ENCODE results near the gene TRIM7. TPM values are rescaled to one million over a fixed set of nuclear protein-coding genes. Genes with fewer than 3 reads are reported as not detected.

The TRIM7 gene
- total RNA-seq, 1 donor from 2014 or later: 20.8 TPM

GRCh38 chr5:181236954-181237641 is 32.1 kb upstream of the TRIM7 start:
- no peak for TF ChIP-seq CTCF (IDR thresholded peaks at IDR 0.05; ENCODE audit: insufficient read depth, low read length, severe bottlenecking)
- no peak overlapping the region for H3K4me3 ChIP-seq (ENCODE audit: low read depth, low read length)
- no peaks in the 10 kb centered on the region for H3K27me3 ChIP-seq (ENCODE audit: control insufficient read depth, insufficient read depth, low read length)
- no peak for FAIRE-seq
- H3K36me3 ChIP-seq (ENCODE audit: control insufficient read depth, insufficient read depth, low read length): peaks cover 39% of the 10 kb centered on the region
- DNase-seq (ENCODE audit: low read depth): no peak

GRCh38 chr5:181236471-181236870 is 31.5 kb upstream of the TRIM7 start:
- Histone ChIP-seq H3K36me3 (ENCODE audit: control insufficient read depth, insufficient read depth, low read length) (peaks cover 37% of the 10 kb centered on the region), H3K27me3 (ENCODE audit: control insufficient read depth, insufficient read depth, low read length) (no peaks in the 10 kb centered on the region), H3K4me3 (ENCODE audit: low read depth, low read length) (no peak overlapping the region)
- DNase-seq (ENCODE audit: low read depth) (no peak), FAIRE-seq (no peak)
- TF ChIP-seq CTCF (IDR thresholded peaks at IDR 0.05; ENCODE audit: insufficient read depth, low read length, severe bottlenecking): no peak

- no peaks in the 10 kb centered on the region for H3K27me3 ChIP-seq (ENCODE audit: control insufficient read depth, insufficient read depth, low read length)
- FAIRE-seq: no peak
- DNase-seq (ENCODE audit: low read depth): no peak
- no peak for TF ChIP-seq CTCF (IDR thresholded peaks at IDR 0.05; ENCODE audit: insufficient read depth, low read length, severe bottlenecking)
- H3K36me3 ChIP-seq (ENCODE audit: control insufficient read depth, insufficient read depth, low read length): peaks cover 31% of the 10 kb centered on the region
- H3K4me3 ChIP-seq (ENCODE audit: low read depth, low read length): no peak overlapping the region
Observed at GRCh38 chr5:181235689-181236366, 30.8 kb upstream of the TRIM7 start.

- H3K27me3 ChIP-seq (ENCODE audit: control insufficient read depth, insufficient read depth, low read length): no peaks in the 10 kb centered on the region
- FAIRE-seq (no peak), DNase-seq (ENCODE audit: low read depth) (no peak)
- no peak for TF ChIP-seq CTCF (IDR thresholded peaks at IDR 0.05; ENCODE audit: insufficient read depth, low read length, severe bottlenecking)
- H3K4me3 ChIP-seq (ENCODE audit: low read depth, low read length): no peak overlapping the region
- peaks cover 31% of the 10 kb centered on the region for H3K36me3 ChIP-seq (ENCODE audit: control insufficient read depth, insufficient read depth, low read length)
Observed at GRCh38 chr5:181235323-181235688, 30.3 kb upstream of the TRIM7 start.

- H3K4me3 ChIP-seq (ENCODE audit: low read depth, low read length): no peak overlapping the region
- no peak for DNase-seq (ENCODE audit: low read depth)
- no peak for TF ChIP-seq CTCF (IDR thresholded peaks at IDR 0.05; ENCODE audit: insufficient read depth, low read length, severe bottlenecking)
- H3K27me3 ChIP-seq (ENCODE audit: control insufficient read depth, insufficient read depth, low read length): no peaks in the 10 kb centered on the region
- peaks cover 31% of the 10 kb centered on the region for H3K36me3 ChIP-seq (ENCODE audit: control insufficient read depth, insufficient read depth, low read length)
- FAIRE-seq: no peak
Observed at GRCh38 chr5:181234455-181235306, 29.7 kb upstream of the TRIM7 start.

All from bronchial epithelial cell (primary cell).